WERI-Rb-1 (cell line): ENCODE measurements around the gene SERAC1.

ENCODE experiments used
- DNase-seq: peaks from one replicate; pipeline ENCODE4 v3.0.0-alpha.2; 2020
- H3K27ac ChIP-seq: fragments of 250-450 bp; sonication (Bioruptor Pico); 2 replicates; pipeline ENCODE4 v1.5.1; 2020; ENCODE audit warnings: mild to moderate bottlenecking, moderate library complexity
- H3K27me3 ChIP-seq: fragments of 250-450 bp; sonication (Bioruptor Pico); 2 replicates; pipeline ENCODE4 v1.5.1; 2021; ENCODE audit warnings: mild to moderate bottlenecking, low read depth, moderate library complexity; ENCODE audit not compliant: insufficient read depth, severe bottlenecking
- H3K36me3 ChIP-seq: fragments of 250-450 bp; sonication (Bioruptor Pico); 2 replicates; pipeline ENCODE4 v1.5.1; 2020; ENCODE audit warnings: mild to moderate bottlenecking, moderate library complexity
- H3K4me3 ChIP-seq: 2 replicates; pipeline ENCODE4 v1.5.1; 2011; ENCODE audit warnings: low read depth, mild to moderate bottlenecking, control low read depth, low read length
- H3K9me3 ChIP-seq: fragments of 250-450 bp; sonication (Bioruptor Pico); 2 replicates; pipeline ENCODE4 v1.5.1; 2021; ENCODE audit warnings: mild to moderate bottlenecking, moderate library complexity; ENCODE audit not compliant: severe bottlenecking
- CTCF ChIP-seq: IDR thresholded peaks from 2 replicates; pipeline ENCODE4 v1.5.1; 2011; ENCODE audit warnings: low read depth, mild to moderate bottlenecking, control low read depth, inconsistent platforms, low read length

Gene SERAC1

GRCh38 chr6:158061361-158061708 is 106.7 kb downstream of the SERAC1 start:
- no peak for TF ChIP-seq CTCF
- Histone ChIP-seq H3K4me3 (no peak overlapping the region), H3K27ac (no peak overlapping the region), H3K36me3 (peaks cover 7% of the 10 kb centered on the region), H3K27me3 (no peaks in the 10 kb centered on the region), H3K9me3 (peaks cover 3% of the 10 kb centered on the region)
- DNase-seq = peak; percentile 64

DNA sequence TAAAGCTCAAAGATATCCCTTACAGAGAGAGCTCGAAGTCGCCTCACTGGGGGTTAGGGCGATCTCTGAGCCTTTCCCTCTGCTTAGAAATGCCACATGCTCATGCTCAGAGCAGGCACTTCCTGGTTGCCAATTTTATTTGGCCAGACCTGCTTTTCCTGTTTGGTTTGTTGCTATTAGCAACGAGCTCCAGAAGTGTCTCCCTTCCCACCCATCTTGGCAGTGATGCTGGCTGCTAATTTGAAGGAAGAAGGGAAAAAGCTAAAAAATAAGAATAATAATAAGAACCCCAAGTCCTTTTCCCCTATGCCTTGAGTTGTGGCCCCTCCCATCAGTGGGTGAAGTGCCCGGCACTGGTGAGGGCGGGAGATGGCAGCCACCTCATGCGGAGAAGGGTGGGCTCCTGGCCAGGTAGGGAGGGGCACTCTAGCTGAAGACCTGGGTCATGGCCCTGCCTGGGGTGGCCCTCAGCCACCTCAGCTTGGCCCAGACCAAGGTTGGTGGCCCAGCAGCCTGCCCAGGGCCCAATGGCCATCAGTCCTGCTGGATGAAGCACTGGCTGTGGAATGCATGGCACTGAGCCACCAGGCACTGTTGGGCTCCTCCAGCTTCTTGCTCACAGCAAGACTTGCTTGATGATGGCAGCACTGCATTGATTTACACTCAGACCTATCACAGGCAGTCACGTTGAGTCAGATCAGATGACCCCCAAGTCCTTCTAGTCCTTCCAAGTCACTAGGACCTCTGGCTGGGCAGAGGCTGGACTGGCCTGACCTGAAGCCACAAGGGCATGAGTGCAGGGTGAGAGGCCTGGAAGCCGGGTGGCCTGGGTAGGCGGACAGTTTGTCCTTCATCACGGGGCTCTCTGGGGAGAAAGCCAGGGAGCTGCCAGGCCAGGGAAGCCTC is 107.4 kb downstream of the SERAC1 start:
- peaks cover 3% of the 10 kb centered on the region for H3K9me3 ChIP-seq

More for the DNA sequence above, 107.4 kb downstream of the SERAC1 start:
- Histone ChIP-seq H3K27ac (no peak overlapping the region), H3K27me3 (no peaks in the 10 kb centered on the region), H3K4me3 (no peak overlapping the region), H3K36me3 (peaks cover 7% of the 10 kb centered on the region)
- TF ChIP-seq CTCF = no peak
- DNase-seq = no peak
